Endothelial cell of umbilical vein (primary cell): Measurements from ENCODE around the gene TRIM43B. TPM values are rescaled to one million over a fixed set of nuclear protein-coding genes. Genes with fewer than 3 reads are reported as not detected.

ENCODE experiments used
- polyA plus RNA-seq, 4 experiments: library from polyadenylated mRNA; depleted of rRNA in 3 of 4; stranded (reverse) in 3 of 4; unstranded in 1 of 4; fragments of >200 nt; gene quantifications; 2 replicates each; pipeline versions ENCODE4 v1.2.1 to v1.2.3, GENCODE V29; 2011 to 2012; ENCODE audit warnings: missing spikeins in 1 of 4
- small RNA-seq: library from RNA; depleted of rRNA; stranded (forward); fragments of <200 nt; gene quantifications from one replicate; pipeline ENCODE3, GENCODE V24; 2012; ENCODE audit warnings: low replicate concordance, low read depth; ENCODE audit not compliant: insufficient read depth, insufficient read length
- total RNA-seq: library from RNA; stranded (reverse); gene quantifications from 2 replicates; pipeline ENCODE4 v1.2.3, GENCODE V29; 2021

TRIM43B gene
- total and polyA plus RNA-seq, 2 donors (not counting 3 experiments of a cell fraction or from before 2014, with no cell fraction given): not detected

Small RNA genes within 50 kb of the gene (small RNA-seq; reads per million reads assigned to genes)
- gene AC009237.11: not detected
- not detected for gene AC133104.2

Other genes with a start within 250 kb of the TRIM43B start
- 0.44 and 0.60 TPM in 2 replicates for gene PROM2, start 210.3 kb downstream of the TRIM43B start, total RNA-seq
- gene PROM2, start 210.3 kb downstream of the TRIM43B start, polyA plus RNA-seq: 0.10 and 0.39 TPM in 2 replicates
- gene KCNIP3, start 187.4 kb downstream of the TRIM43B start, total RNA-seq: 0.21 and 0.62 TPM in 2 replicates
- gene KCNIP3, start 187.4 kb downstream of the TRIM43B start, polyA plus RNA-seq: 0.08 and 0.12 TPM in 2 replicates
- 27.5 and 33.1 TPM in 2 replicates for gene FAHD2A, start 82.0 kb downstream of the TRIM43B start, total RNA-seq
- gene FAHD2A, start 82.0 kb downstream of the TRIM43B start, polyA plus RNA-seq: 32.9 and 37.0 TPM in 2 replicates
- not detected in 2 replicates for gene TRIM43, start 107.2 kb upstream of the TRIM43B start, total RNA-seq
- not detected in 2 replicates for gene TRIM43, start 107.2 kb upstream of the TRIM43B start, polyA plus RNA-seq